ENCODE measurements around the gene SLC35F3. TPM values are rescaled to one million over a fixed set of nuclear protein-coding genes. Genes with fewer than 3 reads are reported as not detected.

The SLC35F3 gene
- total RNA-seq, 1 experiment from 2014 or later = 0.94 TPM

GRCh38 chr1:234371414-234371813, 466.9 kb downstream of the SLC35F3 start:
- Mint-ChIP-seq H3K4me3 (no peak overlapping the region), H3K27me3 (ENCODE audit: low read depth) (no peaks in the 10 kb centered on the region), H3K9me3 (no peaks in the 10 kb centered on the region), H3K36me3 (peaks cover 15% of the 10 kb centered on the region), H3K27ac (no peak overlapping the region), H3K4me1 (peaks cover 12% of the 10 kb centered on the region)
- CTCF ChIA-PET = interaction anchor here (0.7 kb wide), 1 partner anchor 255 kb away, joined by 4 read pairs; no protein-coding TSS in a partner anchor
- TF ChIP-seq NR2C2 (CRISPR knock-in tag; IDR thresholded peaks at IDR 0.05) (no peak), GABPB1 (CRISPR knock-in tag; IDR thresholded peaks at IDR 0.05) (no peak), ZNF396 (CRISPR knock-in tag; IDR thresholded peaks at IDR 0.05; ENCODE audit: borderline replicate concordance) (no peak), ZNF671 (CRISPR knock-in tag; IDR thresholded peaks at IDR 0.05) (no peak), ZNF232 (CRISPR knock-in tag; IDR thresholded peaks at IDR 0.05) (no peak), NFATC4 (CRISPR knock-in tag; IDR thresholded peaks at IDR 0.05) (no peak), ZBTB21 (CRISPR knock-in tag; IDR thresholded peaks at IDR 0.05; ENCODE audit: borderline replicate concordance) (no peak), ESRRA (CRISPR knock-in tag; IDR thresholded peaks at IDR 0.05; ENCODE audit: borderline replicate concordance) (no peak)
- TF ChIP-seq, protein P1, sequence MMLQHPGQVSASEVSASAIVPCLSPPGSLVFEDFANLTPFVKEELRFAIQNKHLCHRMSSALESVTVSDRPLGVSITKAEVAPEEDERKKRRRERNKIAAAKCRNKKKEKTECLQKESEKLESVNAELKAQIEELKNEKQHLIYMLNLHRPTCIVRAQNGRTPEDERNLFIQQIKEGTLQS (CRISPR knock-in tag; conservative IDR thresholded peaks at IDR 0.05) = no peak
- TF ChIP-seq, protein P2, sequence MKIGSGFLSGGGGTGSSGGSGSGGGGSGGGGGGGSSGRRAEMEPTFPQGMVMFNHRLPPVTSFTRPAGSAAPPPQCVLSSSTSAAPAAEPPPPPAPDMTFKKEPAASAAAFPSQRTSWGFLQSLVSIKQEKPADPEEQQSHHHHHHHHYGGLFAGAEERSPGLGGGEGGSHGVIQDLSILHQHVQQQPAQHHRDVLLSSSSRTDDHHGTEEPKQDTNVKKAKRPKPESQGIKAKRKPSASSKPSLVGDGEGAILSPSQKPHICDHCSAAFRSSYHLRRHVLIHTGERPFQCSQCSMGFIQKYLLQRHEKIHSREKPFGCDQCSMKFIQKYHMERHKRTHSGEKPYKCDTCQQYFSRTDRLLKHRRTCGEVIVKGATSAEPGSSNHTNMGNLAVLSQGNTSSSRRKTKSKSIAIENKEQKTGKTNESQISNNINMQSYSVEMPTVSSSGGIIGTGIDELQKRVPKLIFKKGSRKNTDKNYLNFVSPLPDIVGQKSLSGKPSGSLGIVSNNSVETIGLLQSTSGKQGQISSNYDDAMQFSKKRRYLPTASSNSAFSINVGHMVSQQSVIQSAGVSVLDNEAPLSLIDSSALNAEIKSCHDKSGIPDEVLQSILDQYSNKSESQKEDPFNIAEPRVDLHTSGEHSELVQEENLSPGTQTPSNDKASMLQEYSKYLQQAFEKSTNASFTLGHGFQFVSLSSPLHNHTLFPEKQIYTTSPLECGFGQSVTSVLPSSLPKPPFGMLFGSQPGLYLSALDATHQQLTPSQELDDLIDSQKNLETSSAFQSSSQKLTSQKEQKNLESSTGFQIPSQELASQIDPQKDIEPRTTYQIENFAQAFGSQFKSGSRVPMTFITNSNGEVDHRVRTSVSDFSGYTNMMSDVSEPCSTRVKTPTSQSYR (CRISPR knock-in tag; IDR thresholded peaks at IDR 0.05) = no peak
- TF ChIP-seq, protein P3, sequence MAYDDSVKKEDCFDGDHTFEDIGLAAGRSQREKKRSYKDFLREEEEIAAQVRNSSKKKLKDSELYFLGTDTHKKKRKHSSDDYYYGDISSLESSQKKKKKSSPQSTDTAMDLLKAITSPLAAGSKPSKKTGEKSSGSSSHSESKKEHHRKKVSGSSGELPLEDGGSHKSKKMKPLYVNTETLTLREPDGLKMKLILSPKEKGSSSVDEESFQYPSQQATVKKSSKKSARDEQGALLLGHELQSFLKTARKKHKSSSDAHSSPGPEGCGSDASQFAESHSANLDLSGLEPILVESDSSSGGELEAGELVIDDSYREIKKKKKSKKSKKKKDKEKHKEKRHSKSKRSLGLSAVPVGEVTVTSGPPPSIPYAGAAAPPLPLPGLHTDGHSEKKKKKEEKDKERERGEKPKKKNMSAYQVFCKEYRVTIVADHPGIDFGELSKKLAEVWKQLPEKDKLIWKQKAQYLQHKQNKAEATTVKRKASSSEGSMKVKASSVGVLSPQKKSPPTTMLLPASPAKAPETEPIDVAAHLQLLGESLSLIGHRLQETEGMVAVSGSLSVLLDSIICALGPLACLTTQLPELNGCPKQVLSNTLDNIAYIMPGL (CRISPR knock-in tag; IDR thresholded peaks at IDR 0.05) = no peak
- TF ChIP-seq, protein P4, sequence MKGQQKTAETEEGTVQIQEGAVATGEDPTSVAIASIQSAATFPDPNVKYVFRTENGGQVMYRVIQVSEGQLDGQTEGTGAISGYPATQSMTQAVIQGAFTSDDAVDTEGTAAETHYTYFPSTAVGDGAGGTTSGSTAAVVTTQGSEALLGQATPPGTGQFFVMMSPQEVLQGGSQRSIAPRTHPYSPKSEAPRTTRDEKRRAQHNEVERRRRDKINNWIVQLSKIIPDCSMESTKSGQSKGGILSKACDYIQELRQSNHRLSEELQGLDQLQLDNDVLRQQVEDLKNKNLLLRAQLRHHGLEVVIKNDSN (CRISPR knock-in tag; IDR thresholded peaks at IDR 0.05) = no peak
- DNase-seq (ENCODE audit: low spot score) (no peak), ATAC-seq (no peak)
- POLR2A ChIA-PET = no interaction called here

GRCh38 chr1:234372011-234372757, 467.7 kb downstream of the SLC35F3 start:
- peaks cover 12% of the 10 kb centered on the region for H3K4me1 Mint-ChIP-seq
- H3K27me3 Mint-ChIP-seq (ENCODE audit: low read depth) = no peaks in the 10 kb centered on the region
- no peaks in the 10 kb centered on the region for H3K9me3 Mint-ChIP-seq
- H3K27ac Mint-ChIP-seq = peak overlapping the region; percentile 47; the same call in 1 of the 2 replicates
- ChIA-PET CTCF (interaction anchor here (1.8 kb wide), 1 partner anchor 247 kb away, joined by 11 read pairs; no protein-coding TSS in a partner anchor), POLR2A (no interaction called here)
- H3K4me3 Mint-ChIP-seq = peak overlapping the region; percentile 98
- no peak for ATAC-seq
- peaks cover 20% of the 10 kb centered on the region for H3K36me3 Mint-ChIP-seq
- DNase-seq (ENCODE audit: low spot score) = no peak
- TF ChIP-seq, protein P5, sequence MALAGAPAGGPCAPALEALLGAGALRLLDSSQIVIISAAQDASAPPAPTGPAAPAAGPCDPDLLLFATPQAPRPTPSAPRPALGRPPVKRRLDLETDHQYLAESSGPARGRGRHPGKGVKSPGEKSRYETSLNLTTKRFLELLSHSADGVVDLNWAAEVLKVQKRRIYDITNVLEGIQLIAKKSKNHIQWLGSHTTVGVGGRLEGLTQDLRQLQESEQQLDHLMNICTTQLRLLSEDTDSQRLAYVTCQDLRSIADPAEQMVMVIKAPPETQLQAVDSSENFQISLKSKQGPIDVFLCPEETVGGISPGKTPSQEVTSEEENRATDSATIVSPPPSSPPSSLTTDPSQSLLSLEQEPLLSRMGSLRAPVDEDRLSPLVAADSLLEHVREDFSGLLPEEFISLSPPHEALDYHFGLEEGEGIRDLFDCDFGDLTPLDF (CRISPR knock-in tag; IDR thresholded peaks at IDR 0.05) = no peak
- TF ChIP-seq NFATC4 (CRISPR knock-in tag; IDR thresholded peaks at IDR 0.05) (no peak), ZNF423 (CRISPR knock-in tag; IDR thresholded peaks at IDR 0.05) (no peak), NFYB (CRISPR knock-in tag; conservative IDR thresholded peaks at IDR 0.05; ENCODE audit: low read depth) (no peak), ZNF416 (CRISPR knock-in tag; IDR thresholded peaks at IDR 0.05) (no peak), MXD4 (CRISPR knock-in tag; IDR thresholded peaks at IDR 0.05; ENCODE audit: borderline replicate concordance) (no peak), ZBTB43 (CRISPR knock-in tag; IDR thresholded peaks at IDR 0.05) (no peak), ZNF671 (CRISPR knock-in tag; IDR thresholded peaks at IDR 0.05) (no peak), FOXP1 (CRISPR knock-in tag; IDR thresholded peaks at IDR 0.05; ENCODE audit: borderline replicate concordance) (no peak), E2F5 (CRISPR knock-in tag; IDR thresholded peaks at IDR 0.05) (no peak)
- TF ChIP-seq, protein P6, sequence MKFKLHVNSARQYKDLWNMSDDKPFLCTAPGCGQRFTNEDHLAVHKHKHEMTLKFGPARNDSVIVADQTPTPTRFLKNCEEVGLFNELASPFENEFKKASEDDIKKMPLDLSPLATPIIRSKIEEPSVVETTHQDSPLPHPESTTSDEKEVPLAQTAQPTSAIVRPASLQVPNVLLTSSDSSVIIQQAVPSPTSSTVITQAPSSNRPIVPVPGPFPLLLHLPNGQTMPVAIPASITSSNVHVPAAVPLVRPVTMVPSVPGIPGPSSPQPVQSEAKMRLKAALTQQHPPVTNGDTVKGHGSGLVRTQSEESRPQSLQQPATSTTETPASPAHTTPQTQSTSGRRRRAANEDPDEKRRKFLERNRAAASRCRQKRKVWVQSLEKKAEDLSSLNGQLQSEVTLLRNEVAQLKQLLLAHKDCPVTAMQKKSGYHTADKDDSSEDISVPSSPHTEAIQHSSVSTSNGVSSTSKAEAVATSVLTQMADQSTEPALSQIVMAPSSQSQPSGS (CRISPR knock-in tag; IDR thresholded peaks at IDR 0.05; ENCODE audit: borderline replicate concordance, low read depth) = no peak
